HG03135 (cell line): ENCODE results near the gene VAC14.
A peak's percentile ranks its signal among the peaks of the same experiment; 100 is the strongest.

ENCODE experiments used
- ATAC-seq: cut with Tn5 transposase; IDR thresholded peaks from one replicate; pipeline ENCODE4 v1.9.1; 2021; ENCODE audit warnings: mild to moderate bottlenecking, moderate library complexity; ENCODE audit not compliant: unreplicated experiment

VAC14 gene

DNA sequence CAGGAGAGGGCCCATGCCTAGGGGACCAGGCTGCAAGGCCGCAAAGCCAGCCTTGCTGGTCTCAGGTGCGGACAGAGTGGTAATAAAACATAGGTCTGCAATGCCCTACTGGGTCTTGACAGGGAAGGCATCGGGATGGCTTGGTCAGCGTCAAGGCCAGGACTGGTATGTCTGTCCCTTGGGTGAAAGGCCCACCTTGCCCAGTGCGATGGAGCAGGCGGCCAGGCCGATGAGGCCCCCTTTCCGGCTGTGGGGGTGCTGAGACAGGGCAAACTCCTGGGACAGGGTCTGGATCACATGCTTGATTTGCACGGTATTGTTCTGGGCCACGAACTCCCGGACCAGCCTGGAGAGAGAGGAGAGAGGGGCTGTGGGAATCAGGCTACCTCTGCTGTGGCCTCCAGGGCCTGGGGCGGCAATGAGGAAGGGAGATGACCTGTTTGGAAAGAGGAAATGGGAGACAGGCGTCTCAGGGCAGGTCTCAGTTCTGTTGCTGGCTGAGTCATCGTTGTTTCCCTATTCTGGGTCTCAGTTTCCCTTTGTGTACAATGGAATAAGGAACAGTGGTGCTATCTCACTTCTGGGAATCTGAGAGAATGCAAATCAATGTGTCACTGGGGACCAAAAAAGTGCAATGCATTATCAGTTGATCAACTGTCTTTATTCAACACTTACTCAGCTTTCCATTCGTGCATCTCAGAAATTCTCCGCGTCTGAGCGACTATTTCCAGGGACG, 14.8 kb downstream of the VAC14 start:
- no peak for ATAC-seq

DNA sequence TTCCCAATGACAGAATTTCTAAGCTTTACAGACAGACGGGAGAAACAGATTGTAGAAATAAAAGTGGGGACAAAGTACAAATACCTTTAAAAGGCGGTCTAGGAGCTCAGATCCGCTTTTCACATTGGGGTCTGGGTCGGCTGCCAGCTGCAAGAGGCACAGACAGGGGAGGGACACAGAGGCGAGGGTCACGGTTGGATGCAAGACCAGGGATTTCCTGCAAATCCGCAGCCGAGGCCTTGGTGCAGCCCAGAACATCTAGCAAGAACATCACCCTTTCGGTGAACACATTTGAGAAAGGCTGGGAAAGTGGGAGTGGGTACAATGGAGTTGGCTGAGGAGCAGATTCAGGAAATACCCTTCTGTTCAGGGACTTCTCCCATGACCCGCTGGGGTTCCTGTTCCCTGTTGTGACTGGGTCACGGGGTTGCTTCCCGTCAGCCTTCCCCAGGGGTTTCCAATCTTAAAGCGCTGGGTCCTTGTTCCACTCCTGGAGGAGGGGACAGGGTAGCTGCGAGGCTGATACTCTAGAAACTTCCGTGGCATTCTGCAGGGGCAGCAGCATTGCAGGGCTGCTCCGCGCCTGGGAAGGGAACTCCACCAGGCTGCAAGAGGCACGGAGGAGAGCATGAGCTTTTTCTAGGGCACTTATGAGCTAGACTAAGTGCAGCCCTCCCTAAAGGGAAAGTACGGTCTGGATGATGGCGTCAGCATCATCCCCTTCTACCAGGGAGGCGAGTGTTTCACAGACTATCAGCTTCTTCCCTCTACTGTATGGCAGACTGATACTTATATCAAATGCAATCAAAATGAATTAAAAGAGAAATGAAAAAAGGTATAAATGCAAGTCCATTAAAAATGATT, 16.0 kb downstream of the VAC14 start:
- ATAC-seq: no peak

- no peak for ATAC-seq
Observed at GRCh38 chr16:70782237-70782636, 18.7 kb downstream of the VAC14 start.

GRCh38 chr16:70781800-70782199, 19.2 kb downstream of the VAC14 start:
- ATAC-seq: no peak

DNA sequence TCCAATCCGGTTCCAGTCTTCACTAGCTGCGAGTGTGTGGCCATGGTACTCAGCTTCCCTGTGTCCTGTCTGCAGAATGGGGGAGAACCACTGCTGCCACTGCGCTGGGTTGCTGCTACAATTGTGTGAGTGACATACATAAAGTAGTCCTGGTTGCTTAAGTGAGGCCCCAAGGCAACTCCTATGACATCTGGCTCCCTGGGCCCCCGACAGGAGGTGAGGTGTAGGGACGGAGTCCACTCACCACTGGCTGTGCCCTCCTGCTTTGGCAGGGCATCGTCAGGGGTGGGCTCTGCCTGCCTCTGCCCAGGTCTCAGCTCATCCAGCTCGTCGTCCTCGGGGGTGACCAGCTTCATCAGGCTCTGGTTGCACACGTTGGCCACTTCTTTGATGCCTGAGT, 20.4 kb downstream of the VAC14 start:
- no peak for ATAC-seq

DNA sequence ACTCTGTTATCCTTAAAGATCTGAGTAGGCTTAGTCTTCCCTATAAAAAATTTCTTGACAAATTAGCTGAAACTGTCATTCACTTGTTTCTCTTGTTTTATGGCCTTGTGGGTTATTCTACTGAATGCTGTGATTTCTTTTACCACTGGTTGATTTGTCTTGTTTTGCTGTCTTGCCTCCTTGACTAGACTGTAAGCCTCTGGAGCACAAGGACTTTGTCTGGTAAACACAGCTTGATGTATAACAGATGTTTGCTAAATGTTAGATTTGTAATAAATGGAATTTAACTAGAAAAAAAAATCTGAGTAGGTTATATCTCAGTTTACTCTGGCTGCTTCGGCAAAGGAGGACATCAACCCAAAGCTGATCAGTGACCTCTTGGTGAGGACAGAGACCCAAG, 21.6 kb downstream of the VAC14 start:
- no peak for ATAC-seq

- no peak for ATAC-seq
Observed at GRCh38 chr16:70778901-70779309, 22.1 kb downstream of the VAC14 start.

GRCh38 chr16:70777973-70778406, 23.0 kb downstream of the VAC14 start:
- ATAC-seq: no peak

DNA sequence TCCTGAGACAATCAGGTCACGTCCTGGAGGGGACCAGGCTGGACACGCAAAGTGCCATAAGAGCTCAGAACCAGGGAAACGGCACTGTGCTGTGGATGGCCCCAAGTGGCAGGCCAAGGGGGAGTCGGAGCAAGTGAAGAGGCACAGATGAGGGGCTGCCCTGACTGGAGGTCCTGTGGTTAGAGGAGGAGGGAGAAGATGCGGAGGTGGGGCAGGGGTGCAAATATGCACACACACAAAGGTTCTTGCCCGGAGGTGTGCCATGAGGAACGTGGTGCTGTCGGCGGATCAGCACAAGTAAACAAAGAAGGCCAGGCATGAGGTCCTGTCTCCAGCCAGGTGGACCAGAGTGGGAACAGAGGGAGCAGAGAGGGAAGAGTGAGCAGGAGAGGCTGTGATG, 23.5 kb downstream of the VAC14 start:
- no peak for ATAC-seq

GRCh38 chr16:70775399-70775798, 25.6 kb downstream of the VAC14 start:
- no peak for ATAC-seq

- no peak for ATAC-seq
Observed at GRCh38 chr16:70774261-70774660, 26.7 kb downstream of the VAC14 start.

GRCh38 chr16:70772493-70772892, 28.5 kb downstream of the VAC14 start:
- ATAC-seq: no peak

DNA sequence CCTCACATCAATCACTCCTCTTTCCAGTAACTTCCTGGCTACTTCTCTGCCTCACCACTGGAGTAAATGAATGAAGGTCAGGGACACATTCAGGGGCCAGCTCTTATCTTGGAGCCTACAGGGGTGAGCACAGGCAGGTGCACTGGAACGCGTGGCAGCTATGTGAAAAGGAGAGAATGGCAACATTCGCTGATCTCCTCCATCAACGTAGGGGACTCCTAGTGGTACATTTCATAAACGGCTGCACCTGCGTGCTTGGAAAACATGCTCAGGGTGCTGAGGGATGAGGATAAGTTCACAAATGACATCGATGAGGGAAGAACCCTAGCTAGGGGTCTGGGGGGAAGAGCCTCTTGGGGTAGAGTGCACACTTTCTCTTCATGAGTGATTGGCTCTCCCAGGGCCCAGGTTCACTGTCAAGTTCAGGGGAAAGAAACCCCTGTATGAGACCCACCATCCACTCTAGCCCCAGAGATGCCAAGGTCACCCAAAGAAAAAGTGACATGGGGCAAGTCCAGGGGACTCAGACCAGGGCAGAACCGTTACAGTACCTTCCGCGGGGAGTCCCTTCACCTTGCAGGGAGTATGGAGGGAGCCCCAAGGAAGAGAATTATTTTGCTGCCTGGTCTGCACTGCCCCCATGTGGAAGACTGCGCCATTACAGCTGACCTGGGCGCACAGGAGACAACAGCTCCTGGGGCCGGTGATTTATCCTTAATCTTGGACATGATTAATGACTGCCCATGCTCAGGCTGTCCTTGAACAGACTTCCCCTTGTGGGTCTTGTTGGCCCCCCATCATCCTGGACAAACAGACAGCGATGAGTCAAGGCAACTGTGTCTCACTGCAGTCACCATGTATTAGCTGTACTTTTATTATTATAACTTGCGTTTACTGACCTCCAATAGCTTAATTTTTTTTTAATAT, 30.1 kb downstream of the VAC14 start:
- ATAC-seq: peak; percentile 60

DNA sequence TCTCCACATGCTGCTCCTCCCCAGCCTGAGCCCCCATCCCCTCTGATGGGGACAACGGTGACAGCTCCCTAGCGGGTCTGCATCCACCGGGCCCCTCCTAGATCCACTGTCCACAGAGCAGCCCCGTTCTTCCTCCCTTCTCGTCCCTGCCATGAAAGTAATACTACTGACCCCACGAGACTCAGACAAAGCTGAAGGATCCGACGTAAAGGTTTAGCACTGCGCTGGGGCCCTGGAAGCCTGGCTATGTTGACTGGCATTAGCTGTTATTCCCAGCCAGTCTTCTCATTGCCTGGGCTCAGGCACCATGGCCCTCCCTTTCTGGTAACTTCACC, 30.7 kb downstream of the VAC14 start:
- ATAC-seq: no peak

DNA sequence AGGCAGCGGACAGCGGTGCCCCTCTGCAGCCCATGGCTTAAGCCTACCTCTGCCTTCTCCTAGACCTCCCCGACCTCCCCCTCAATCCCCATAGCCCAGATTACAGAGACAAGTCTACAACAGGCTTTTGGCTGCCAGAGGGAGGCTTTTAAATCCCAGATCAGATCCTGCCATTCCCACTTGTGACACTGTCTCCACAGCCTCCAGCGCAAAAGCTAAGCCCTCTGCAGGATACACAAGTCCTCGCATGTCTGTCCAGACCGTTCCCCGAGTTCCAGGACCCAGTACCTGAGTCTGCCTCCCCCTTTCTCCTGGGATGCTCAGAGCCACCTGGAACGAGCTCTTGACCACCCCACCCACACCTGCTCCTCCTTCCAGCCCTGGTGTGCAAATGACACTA, 31.2 kb downstream of the VAC14 start:
- ATAC-seq: no peak

- no peak for ATAC-seq
Observed at GRCh38 chr16:70769131-70769530, 31.8 kb downstream of the VAC14 start.

GRCh38 chr16:70768203-70768580, 32.8 kb downstream of the VAC14 start:
- no peak for ATAC-seq

DNA sequence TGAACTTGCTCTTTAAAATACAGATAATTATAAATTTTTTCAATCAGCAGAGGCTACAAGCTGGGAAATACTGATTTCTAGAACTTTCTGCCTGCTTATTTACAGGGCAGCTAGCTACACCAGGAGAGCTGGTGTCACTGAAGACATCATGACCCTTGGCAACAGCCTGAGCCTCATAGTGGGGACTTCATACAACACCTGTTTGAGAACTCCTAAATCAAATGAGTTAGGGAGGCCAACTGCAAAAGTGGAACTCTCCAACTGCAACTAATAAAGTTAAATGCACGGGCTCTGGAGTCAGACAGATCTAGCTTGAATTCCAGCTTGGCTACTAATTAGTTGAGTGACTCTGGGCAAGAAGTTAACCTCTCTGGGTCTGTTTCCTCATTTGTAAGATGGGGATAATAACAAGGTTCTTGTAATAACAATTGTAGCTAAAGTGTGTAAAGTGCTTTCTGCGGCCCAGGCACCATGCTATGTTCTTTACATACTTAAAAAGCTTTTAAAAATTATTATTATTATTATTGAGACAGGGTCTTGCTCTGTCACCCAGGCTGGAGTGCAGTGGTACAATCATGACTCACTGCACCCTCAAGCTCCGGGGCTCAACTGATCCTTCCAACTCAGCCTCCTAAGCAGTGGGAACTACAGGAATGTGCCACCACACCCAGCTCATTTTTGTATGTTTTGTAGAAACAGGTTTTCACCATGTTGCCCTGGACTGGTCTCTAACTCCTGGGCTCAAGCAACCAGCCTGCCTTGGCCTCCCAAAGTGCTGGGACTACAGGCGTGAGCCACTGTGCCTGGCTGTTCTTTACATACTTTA, 33.4 kb downstream of the VAC14 start:
- ATAC-seq: no peak

DNA sequence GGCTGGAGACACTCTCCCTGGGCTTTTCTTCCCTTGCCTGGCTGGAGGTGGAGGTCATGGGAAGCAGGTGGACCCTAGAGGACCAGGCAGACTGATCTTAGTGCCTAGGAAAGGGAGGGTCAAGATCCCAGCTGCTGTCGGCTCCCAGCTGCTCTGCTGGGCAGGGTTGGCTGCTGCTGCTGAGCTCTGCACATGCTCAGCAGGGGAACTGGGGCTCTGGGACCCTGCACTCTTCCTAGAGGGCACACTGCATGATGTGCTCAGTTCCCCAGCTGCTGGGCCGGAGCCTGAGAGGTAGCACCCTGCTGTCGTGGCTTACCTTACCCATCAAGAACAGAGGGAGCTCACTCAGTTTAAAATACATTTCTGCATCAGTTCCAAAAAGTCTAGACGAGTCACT, 34.3 kb downstream of the VAC14 start:
- no peak for ATAC-seq

GRCh38 chr16:70766176-70766575, 34.8 kb downstream of the VAC14 start:
- no peak for ATAC-seq
